PC-3 (cell line): ENCODE measurements around the gene PNMA1. TPM values are rescaled to one million over a fixed set of nuclear protein-coding genes. Genes with fewer than 3 reads are reported as not detected.

Experiments
- ATAC-seq: fragments of 200-7000 bp; cut with Tn5 transposase; 2 replicates; pipeline ENCODE4 v1.9.1; 2020; ENCODE audit warnings: mild to moderate bottlenecking, moderate library complexity
- BruUV-seq: library from RNA; stranded (reverse); fragments of 400-500 nt; replicated peaks from 2 replicates; lab custom pipeline; 2021; lab: Mats Ljungman, UMichigan
- CTCF ChIA-PET: fragments of 300-600 bp; sonication (Branson Sonifier 250); formaldehyde crosslinking; loops from one replicate; lab custom pipeline; 2022; ENCODE audit warnings: antibody characterized with exemption; lab: Charles Lee
- POLR2A ChIA-PET: fragments of 300-600 bp; sonication (Branson Sonifier 250); formaldehyde crosslinking; loops from one replicate; lab custom pipeline; 2022; ENCODE audit warnings: antibody characterized with exemption; ENCODE audit not compliant: unreplicated experiment; lab: Charles Lee
- DNase-seq: peaks from one replicate; pipeline ENCODE4 v3.0.0-alpha.2; 2015
- H2AFZ ChIP-seq: fragments of 300-600 bp; sonication (generic); 2 replicates; pipeline ENCODE4 v1.6.0; 2016; ENCODE audit warnings: antibody characterized with exemption, low read length
- H3F3A ChIP-seq: fragments of 300-600 bp; sonication (generic); one replicate; pipeline ENCODE4 v1.6.0; 2017; ENCODE audit warnings: antibody characterized with exemption, low read length, control low read depth, mild to moderate bottlenecking; ENCODE audit not compliant: unreplicated experiment
- H3K27ac ChIP-seq: fragments of 300-600 bp; sonication (generic); 2 replicates; pipeline ENCODE4 v1.5.1; 2016; ENCODE audit warnings: mild to moderate bottlenecking, low read length
- H3K27me3 ChIP-seq: fragments of 300-600 bp; sonication (generic); 2 replicates; pipeline ENCODE4 v1.6.1; 2016; ENCODE audit warnings: low read length, mixed read lengths
- H3K36me3 ChIP-seq: fragments of 300-600 bp; sonication (generic); 2 replicates; pipeline ENCODE4 v1.6.1; 2016; ENCODE audit warnings: low read depth, mixed run types, low read length, mixed read lengths
- H3K4me1 ChIP-seq: fragments of 300-600 bp; sonication (generic); 2 replicates; pipeline ENCODE4 v1.5.1; 2016; ENCODE audit warnings: low read length; ENCODE audit not compliant: insufficient read depth
- H3K4me2 ChIP-seq: fragments of 300-600 bp; sonication (generic); 2 replicates; pipeline ENCODE4 v1.6.0; 2016; ENCODE audit warnings: low read length
- H3K4me3 ChIP-seq: fragments of 300-600 bp; sonication (generic); 2 replicates; pipeline ENCODE4 v1.5.1; 2016; ENCODE audit warnings: mild to moderate bottlenecking, low read length, mixed read lengths
- H3K79me2 ChIP-seq: fragments of 300-600 bp; sonication (generic); 2 replicates; pipeline ENCODE4 v1.6.1; 2017; ENCODE audit warnings: low read length, mixed read lengths
- H3K9ac ChIP-seq: fragments of 300-600 bp; sonication (generic); 2 replicates; pipeline ENCODE4 v1.6.0; 2016; ENCODE audit warnings: mild to moderate bottlenecking, low read length
- H3K9me2 ChIP-seq: fragments of 300-600 bp; sonication (generic); replicated peaks from 2 replicates; pipeline ENCODE4 v1.6.1; 2016; ENCODE audit warnings: mixed run types, low read length, mixed read lengths
- H3K9me3 ChIP-seq: fragments of 300-600 bp; sonication (generic); 2 replicates; pipeline ENCODE4 v1.6.1; 2016; ENCODE audit warnings: low read length, mixed read lengths
- H4K20me1 ChIP-seq: fragments of 300-600 bp; sonication (generic); 2 replicates; pipeline ENCODE4 v1.6.1; 2016; ENCODE audit warnings: low read length, mixed read lengths
- EZH2 ChIP-seq: fragments of 300-600 bp; sonication (generic); IDR thresholded peaks from one replicate; pipeline ENCODE4 v1.6.1; 2017; ENCODE audit warnings: antibody characterized with exemption, mild to moderate bottlenecking, low read length; ENCODE audit not compliant: unreplicated experiment
- EZH2phosphoT487 ChIP-seq: fragments of 300-600 bp; sonication (generic); IDR thresholded peaks from 2 replicates; pipeline ENCODE4 v1.6.1; 2018; ENCODE audit warnings: mild to moderate bottlenecking, antibody characterized with exemption, low read length, borderline replicate concordance
- intact Hi-C: fragments of 100-400 bp; cut with micrococcal nuclease; formaldehyde crosslinking; loops from 2 replicates; pipeline ENCODE4 v1.9.0; 2023
- total RNA-seq: library from RNA; depleted of rRNA; stranded (reverse); fragments of >200 nt; gene quantifications from 2 replicates; pipeline ENCODE4 v1.2.3, GENCODE V29; 2014
- TF ChIP-seq, protein P1 (sequence below): fragments of 300-600 bp; sonication (generic); conservative IDR thresholded peaks from 2 replicates; pipeline ENCODE4 v1.5.1; 2017; ENCODE audit warnings: antibody characterized with exemption, low read depth, mild to moderate bottlenecking, low read length

The PNMA1 gene
- total RNA-seq, 1 experiment from 2014 or later, result 30.8 TPM

DNA sequence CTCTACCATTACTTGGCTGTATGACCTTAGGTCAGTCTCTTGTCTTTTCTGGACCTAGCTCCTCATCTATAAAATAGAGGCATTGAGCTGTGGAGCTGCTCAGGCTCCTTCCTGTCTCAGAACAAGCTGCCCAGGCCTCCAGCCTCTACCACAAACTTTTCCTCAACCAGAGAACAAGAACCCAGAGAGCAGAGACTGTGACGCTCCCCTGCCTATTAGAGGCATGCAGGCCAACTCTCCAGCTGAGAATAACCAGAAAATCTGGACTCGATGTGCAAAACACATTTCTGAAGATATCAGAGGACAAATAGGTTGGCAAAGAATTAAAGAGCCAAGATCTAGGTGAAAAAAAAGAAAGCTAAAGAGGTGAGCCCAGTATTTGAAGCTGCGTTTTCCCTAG, 17.8 kb upstream of the PNMA1 start:
- ATAC-seq (no peak), DNase-seq (no peak)
- CTCF ChIA-PET, result interaction anchor here (1.0 to 1.8 kb wide), 2 partner anchors 26 to 28 kb away, joined by 9 to 10 read pairs; a partner anchor contains a TSS
- Histone ChIP-seq H3K27me3 (no peaks in the 10 kb centered on the region), H3K9me3 (no peaks in the 10 kb centered on the region), H3K27ac (no peak overlapping the region), H3K36me3 (peaks cover 45% of the 10 kb centered on the region), H3K79me2 (peaks cover 38% of the 10 kb centered on the region), H3K9me2 (no peaks in the 10 kb centered on the region), H3K4me2 (no peak overlapping the region), H3K4me3 (no peak overlapping the region), H3K9ac (no peak overlapping the region), H2AFZ (no peak overlapping the region), H4K20me1 (no peaks in the 10 kb centered on the region), H3F3A (no peaks in the 10 kb centered on the region), H3K4me1 (peaks cover 5% of the 10 kb centered on the region; the same call in 1 of the 2 replicates)
- intact Hi-C loops, result no loop called here
- POLR2A ChIA-PET, result interaction anchor here (0.6 to 0.7 kb wide), 2 partner anchors 13 to 93 kb away, joined by 3 read pairs; no protein-coding TSS in a partner anchor
- TF ChIP-seq, protein P1, sequence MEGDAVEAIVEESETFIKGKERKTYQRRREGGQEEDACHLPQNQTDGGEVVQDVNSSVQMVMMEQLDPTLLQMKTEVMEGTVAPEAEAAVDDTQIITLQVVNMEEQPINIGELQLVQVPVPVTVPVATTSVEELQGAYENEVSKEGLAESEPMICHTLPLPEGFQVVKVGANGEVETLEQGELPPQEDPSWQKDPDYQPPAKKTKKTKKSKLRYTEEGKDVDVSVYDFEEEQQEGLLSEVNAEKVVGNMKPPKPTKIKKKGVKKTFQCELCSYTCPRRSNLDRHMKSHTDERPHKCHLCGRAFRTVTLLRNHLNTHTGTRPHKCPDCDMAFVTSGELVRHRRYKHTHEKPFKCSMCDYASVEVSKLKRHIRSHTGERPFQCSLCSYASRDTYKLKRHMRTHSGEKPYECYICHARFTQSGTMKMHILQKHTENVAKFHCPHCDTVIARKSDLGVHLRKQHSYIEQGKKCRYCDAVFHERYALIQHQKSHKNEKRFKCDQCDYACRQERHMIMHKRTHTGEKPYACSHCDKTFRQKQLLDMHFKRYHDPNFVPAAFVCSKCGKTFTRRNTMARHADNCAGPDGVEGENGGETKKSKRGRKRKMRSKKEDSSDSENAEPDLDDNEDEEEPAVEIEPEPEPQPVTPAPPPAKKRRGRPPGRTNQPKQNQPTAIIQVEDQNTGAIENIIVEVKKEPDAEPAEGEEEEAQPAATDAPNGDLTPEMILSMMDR, result no peak
- TF ChIP-seq EZH2, result no peak
- no peak for TF ChIP-seq EZH2phosphoT487
- no TSS peak for BruUV-seq

DNA sequence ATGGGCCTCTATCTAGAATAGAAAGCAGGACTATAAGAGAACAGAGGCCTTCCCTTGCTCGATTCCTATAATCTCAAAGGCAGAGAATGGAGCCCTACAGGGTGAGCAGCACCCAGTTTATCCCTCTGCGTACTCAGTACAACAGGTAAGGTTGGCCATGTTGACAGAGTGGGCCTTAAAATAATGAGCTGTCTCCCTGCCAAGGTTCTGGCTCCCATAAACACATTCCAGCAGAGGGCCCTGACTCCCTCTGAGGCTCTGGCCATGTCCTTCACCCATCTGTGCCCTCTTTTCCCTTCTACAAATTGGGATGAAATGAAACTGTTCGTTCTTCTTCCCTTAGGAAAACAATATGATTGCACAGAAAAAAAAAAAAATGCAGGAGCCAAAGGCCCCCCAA, 16.9 kb upstream of the PNMA1 start:
- Histone ChIP-seq H3K36me3 (peaks cover 45% of the 10 kb centered on the region), H3K27me3 (no peaks in the 10 kb centered on the region), H3K4me2 (no peak overlapping the region), H3K9me2 (no peaks in the 10 kb centered on the region), H3K9ac (no peak overlapping the region), H3K79me2 (peaks cover 35% of the 10 kb centered on the region), H3K27ac (no peak overlapping the region), H3K4me3 (no peak overlapping the region), H3K9me3 (no peaks in the 10 kb centered on the region), H3F3A (no peaks in the 10 kb centered on the region), H4K20me1 (no peaks in the 10 kb centered on the region), H2AFZ (no peak overlapping the region), H3K4me1 (peaks cover 14% of the 10 kb centered on the region)
- no TSS peak for BruUV-seq
- ATAC-seq (peak; percentile 48), DNase-seq (no peak)
- intact Hi-C loops, result no loop called here
- POLR2A ChIA-PET, result interaction anchor here (0.6 kb wide), 1 partner anchor 127 kb away, joined by 3 read pairs; no protein-coding TSS in a partner anchor
- TF ChIP-seq EZH2phosphoT487, result no peak
- TF ChIP-seq, protein P1, result peak; percentile 30; the same call in 1 of the 2 replicates
- CTCF ChIA-PET, result interaction anchor here (0.5 to 1.8 kb wide), 6 partner anchors 10 to 292 kb away, joined by 3 to 10 read pairs (median 4); a partner anchor contains a TSS

DNA sequence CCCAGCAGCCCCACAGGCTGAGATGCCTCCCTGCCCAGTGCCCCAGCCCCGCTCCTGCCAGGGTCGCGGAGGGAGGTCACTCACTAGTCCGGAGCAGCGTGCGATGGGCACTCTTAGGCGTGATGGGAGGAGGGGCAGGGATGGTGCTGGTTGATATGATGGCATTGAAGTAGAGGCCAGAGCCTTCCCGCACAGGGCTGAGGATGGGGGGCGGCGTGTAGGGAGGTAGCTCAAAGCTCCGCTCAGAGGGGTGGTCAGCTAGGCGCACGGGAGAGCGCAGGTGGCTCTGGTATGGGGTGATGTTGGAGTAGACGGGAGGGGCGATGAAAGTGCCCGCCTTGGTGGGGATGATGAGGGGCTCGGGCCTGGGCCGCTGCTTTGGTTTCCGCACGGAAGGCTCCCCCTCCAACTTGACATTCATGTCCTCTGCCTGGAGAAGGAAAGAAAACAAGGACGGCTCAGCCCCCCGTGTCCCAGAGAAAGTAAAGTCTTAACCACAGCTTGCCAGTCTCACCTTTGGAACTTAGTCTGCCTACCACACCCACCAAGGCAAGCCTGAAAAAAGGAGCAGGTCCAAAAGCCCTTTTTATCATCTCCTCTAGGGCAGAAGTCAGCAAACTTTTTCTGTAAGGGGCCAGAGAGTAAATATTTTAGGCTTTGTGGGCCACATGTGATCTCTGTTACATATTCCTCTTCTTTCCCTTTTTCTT, 15.5 kb upstream of the PNMA1 start:
- peaks cover 50% of the 10 kb centered on the region for H3K36me3 ChIP-seq

More for the DNA sequence above, 15.5 kb upstream of the PNMA1 start:
- H3K4me3 ChIP-seq, result no peak overlapping the region
- H3K9me3 ChIP-seq, result no peaks in the 10 kb centered on the region
- H3K9ac ChIP-seq, result no peak overlapping the region
- peaks cover 31% of the 10 kb centered on the region for H3K79me2 ChIP-seq
- H2AFZ ChIP-seq, result no peak overlapping the region
- no peaks in the 10 kb centered on the region for H3K27me3 ChIP-seq
- DNase-seq, result no peak
- H3K27ac ChIP-seq, result no peak overlapping the region
- H4K20me1 ChIP-seq, result no peaks in the 10 kb centered on the region
- H3F3A ChIP-seq, result peaks cover 4% of the 10 kb centered on the region
- H3K4me1 ChIP-seq, result peaks cover 28% of the 10 kb centered on the region
- H3K4me2 ChIP-seq, result no peak overlapping the region
- ATAC-seq, result no peak
- intact Hi-C loops, result loop anchor here (10.0 kb wide), 1 partner anchor 305 kb away; no protein-coding TSS in a partner anchor
- TF ChIP-seq EZH2phosphoT487, result no peak
- H3K9me2 ChIP-seq, result no peaks in the 10 kb centered on the region
- CTCF ChIA-PET, result interaction anchor here (1.1 kb wide), 1 partner anchor 30 kb away, joined by 9 read pairs; a partner anchor contains a TSS
- POLR2A ChIA-PET, result no interaction called here
- BruUV-seq, result no TSS peak
